HG03378 (cell line): ENCODE measurements around the gene TMCC1.
"Not testable (repeated sequence)": the region's sequence is repeated elsewhere in the genome, so short reads cannot be mapped to it uniquely, and the experiment has no call there.

Experiments used
- ATAC-seq: cut with Tn5 transposase; IDR thresholded peaks from one replicate; pipeline ENCODE4 v1.9.1; 2021; ENCODE audit warnings: mild to moderate bottlenecking, moderate library complexity; ENCODE audit not compliant: unreplicated experiment

Gene TMCC1

GRCh38 chr3:129892857-129893580 is 492 bp downstream of the TMCC1 start:
- peak; percentile 25 for ATAC-seq

GRCh38 chr3:129892486-129892856 is 1.0 kb downstream of the TMCC1 start:
- ATAC-seq = peak; percentile 9

GRCh38 chr3:129890891-129891290 is 2.6 kb downstream of the TMCC1 start:
- ATAC-seq = no peak

DNA sequence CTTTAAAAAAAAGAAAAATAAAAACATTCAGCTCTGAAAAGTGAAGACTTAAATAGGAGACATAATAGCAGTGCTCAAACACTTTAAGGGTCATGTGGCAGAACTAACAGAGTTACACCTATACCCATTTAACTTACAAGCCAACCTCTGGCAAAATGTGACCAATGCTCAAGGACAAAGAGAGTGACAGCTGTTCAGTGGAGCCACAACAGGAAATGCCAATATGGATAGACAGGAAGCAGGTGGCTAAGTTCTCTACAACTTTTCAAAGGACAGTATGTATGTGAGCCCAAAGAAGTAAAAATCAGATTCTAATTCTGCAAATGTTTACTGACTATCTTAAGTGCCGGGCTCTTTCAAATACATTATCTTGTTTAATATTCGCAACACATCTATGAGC is 3.4 kb downstream of the TMCC1 start:
- no peak for ATAC-seq

GRCh38 chr3:129888771-129889170 is 4.7 kb downstream of the TMCC1 start:
- ATAC-seq = no peak

GRCh38 chr3:129881261-129881660 is 12.2 kb downstream of the TMCC1 start:
- no peak for ATAC-seq

DNA sequence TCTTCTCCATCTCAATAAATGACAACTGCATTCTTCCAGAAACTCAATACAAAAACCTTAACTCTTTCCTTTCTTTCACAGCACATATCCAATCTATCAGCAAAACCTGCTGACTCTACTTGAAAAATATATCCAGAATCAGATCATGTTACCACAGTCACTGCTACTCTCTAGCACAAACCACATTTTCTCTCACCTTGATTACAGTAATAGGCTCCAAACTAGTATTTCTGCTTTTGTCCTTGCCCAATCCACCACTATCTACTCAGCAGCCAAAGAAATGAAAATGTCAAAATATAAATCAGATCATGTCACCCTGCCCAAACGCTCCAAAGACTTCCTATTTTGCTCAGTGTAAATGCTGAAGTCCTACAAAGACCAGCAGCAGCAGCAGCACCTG is 15.2 kb downstream of the TMCC1 start:
- no peak for ATAC-seq

DNA sequence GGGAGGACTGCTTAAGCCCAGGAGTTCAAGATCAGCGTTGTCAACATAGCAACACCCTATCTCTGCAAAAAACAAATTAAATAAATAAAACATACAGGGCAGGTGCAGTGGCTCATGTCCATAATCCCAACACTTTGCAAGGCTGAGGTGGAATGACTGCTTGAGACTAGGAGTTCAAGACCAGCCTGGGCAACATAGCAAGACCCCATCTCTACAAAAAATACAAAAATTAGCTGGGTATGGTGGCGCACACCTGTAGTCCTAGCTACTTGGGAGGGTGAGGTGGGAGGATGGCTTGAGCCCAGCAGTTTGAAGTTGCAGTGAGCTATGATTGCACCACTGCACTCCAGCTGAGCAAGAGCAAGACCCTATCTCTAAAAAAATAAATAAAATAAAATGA is 19.0 kb downstream of the TMCC1 start:
- not testable (repeated sequence) for ATAC-seq

DNA sequence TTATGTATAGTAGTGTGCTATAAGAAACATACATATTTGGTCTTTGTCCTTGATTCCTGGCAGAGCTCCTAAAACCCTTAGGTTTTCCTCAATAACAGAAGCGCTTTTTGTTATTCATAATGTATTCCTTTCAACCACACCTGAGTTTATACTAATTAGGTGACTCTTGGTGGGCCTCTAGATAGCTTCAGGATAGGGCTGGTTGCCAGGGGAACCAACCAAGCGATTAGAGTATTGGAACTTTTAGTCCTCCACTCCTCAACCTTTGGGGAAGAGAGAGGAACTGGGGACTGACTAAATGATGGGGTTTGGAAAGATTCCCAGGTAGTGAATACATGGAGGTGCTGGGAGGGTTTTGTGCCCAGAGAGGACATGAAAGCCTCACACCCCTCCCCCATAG is 24.6 kb downstream of the TMCC1 start:
- ATAC-seq = no peak

DNA sequence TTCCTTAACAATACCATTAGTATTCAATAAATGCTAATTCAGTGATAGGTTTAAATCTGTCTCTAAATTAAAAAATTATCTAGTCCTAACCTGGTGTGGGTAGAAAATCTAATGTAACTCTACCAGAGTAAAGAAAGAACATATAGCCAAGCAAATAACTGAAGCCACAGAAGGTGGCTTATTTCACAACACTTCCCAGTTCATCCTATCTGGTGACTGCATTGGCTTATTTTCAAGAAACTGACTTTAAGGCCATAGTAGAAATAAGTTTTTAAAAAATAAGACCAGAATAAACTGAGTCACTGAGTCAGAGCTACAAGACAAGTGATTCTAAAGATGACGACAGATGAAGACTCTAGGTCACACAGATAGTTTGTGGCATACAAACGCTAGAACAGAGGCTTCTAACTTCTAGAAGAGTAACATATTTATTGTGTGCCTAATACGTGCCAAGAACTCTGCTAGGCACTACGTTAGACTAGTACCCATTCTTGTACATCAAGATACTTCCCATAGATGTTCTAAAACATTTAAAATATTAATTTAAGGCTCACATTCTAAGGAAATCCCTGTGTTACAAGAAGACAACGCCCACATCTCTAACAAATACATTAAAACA is 25.9 kb downstream of the TMCC1 start:
- no peak for ATAC-seq

GRCh38 chr3:129865806-129866205 is 27.7 kb downstream of the TMCC1 start:
- no peak for ATAC-seq

- no peak for ATAC-seq
Observed at GRCh38 chr3:129864519-129864918, 29.0 kb downstream of the TMCC1 start.

DNA sequence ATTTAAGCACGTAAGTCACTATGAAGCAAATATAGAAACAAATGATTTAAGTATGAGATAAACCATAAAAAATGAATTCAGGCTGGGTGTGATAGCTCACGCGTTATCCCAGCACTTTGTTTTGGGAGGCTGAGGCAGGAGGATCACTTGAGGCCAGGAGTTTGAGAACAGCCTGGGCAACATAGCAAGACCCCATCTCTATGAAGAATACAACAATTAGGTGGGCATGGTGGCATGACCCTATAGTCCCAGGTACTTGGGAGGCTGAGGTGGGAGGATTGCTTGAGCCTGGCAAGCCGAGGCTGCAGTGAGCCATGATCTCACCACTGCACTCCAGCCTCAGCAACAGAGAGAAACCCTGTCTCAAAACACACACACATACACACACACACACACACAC is 34.2 kb downstream of the TMCC1 start:
- ATAC-seq = no peak

DNA sequence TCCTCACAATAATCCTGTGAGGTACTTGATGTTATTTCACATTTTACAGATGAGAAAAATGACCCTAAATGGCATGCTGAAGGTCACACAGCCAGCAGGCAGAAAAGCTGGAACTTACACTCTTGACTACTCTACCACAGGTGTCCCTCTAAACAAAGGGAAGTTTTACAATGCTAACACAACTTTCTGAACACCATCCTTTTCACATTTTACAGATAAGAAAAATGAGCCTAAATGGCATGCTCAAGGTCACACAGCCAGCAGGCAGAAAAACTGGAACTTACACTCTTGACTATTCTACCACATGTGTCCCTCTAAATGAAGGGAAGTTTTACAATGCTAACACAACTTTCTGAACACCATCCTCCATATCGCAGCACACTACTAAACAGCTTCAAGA is 35.6 kb downstream of the TMCC1 start:
- ATAC-seq = no peak

- not testable (repeated sequence) for ATAC-seq
Observed at GRCh38 chr3:129856790-129857189, 36.7 kb downstream of the TMCC1 start.

DNA sequence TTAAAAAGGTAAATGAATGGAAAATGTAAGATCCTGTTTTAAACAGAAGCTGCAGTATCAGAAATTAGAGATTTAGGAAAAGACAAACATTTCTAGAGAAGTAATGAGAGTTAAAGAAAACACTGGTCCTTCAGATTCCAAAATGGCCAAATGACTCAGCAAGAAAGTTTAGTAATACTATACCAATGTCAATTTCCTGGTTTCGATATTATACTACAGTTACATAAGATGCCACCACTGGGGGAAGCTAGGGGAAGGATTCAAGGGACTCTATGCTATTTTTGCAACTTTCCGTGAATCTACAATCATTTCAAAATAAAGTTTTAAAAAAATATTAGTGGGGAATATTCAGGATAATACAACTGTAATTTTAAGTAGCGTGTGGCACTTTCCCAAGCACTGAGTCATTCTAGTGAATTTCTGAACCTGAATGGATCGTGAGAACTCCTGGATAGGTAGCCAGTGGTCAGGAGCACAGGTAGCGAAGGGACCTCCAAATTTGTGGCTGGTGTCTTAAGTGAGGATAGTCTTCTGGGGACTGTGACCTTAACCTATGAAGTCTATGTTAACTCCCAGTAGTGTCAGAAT is 37.6 kb downstream of the TMCC1 start:
- no peak for ATAC-seq

DNA sequence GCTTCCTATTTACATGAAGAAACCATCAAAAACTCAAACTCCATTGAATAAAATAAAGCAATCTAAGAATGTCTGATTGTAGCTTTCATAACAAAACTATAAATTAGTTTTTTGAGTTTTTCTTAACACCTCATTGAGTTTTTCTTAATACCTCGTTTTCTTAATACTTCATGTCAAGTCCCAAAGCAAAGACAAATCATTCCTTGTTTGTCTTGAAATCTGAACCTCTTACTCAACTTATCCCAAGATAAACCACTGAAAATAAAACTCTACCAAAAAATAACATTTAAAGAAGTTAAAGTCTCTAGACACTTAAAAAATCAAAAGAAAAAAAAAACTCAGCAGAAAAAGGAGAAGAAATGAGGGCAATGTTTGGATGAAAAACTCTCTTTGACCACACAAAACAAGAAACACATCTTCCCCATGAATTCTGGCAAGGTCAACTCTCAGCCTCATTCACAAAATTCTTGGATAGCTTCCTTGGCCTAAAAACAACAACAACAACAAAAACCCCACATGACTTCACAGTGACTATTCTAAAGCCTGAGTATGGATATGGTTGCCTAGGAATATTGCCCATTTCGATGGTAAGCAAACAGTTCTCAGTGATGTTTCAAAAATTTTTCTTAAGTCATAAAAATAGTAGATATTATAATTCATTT is 38.2 kb downstream of the TMCC1 start:
- ATAC-seq = no peak

GRCh38 chr3:129854460-129854859 is 39.1 kb downstream of the TMCC1 start:
- ATAC-seq = no peak

- no peak for ATAC-seq
Observed at GRCh38 chr3:129845956-129846355, 47.6 kb downstream of the TMCC1 start.

DNA sequence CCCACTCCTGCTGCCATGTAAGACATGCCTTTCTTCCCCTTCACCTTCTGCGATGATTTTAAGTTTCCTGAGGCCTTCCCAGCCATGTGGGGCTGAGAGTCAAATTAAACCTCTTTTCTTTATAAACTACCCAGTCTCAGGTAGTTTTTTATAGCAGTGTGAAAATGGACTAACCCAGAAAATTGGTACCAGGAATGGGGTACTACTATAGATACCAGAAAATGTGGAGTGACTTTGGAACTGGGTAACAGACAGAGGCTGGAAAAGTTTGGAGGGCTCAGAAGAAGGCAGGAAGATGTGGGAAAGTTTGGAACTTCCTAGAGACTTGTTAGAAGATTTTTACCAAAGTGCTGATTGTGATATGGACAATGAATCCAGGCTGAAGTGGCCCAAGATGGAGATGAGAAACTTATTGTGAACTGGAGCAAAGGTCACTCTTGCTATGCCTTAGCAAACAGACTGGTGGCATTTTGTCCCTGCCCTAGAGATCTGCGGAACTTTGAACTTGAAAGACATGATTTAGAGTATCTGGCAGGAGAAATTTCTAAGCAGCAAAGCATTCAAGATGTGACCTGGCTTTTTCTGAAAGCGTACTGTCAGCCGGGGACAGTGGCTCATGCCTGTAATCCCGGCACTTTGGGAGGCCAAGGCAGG is 52.7 kb downstream of the TMCC1 start:
- no peak for ATAC-seq

DNA sequence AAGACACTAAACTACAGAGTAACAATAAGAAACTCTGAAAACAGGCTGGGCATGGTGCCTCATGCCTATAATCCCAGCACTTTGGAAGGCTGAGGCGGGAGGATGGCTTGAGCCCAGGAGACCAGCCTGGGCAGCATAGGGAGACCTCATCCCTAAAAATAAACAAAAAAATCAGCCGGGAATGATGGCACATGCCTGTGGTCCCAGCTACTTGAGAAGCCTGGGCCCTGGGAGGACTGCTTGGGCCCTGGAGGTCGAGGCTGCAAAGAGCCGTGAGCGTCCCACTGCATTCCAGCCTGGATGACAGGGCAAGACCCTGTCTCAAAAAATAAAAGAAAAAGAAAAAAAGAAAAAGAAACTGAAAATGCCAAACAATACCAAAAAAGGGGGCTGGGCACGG is 55.4 kb downstream of the TMCC1 start:
- ATAC-seq = no peak
